ENCODE data around the gene FHIT. TPM values are rescaled to one million over a fixed set of nuclear protein-coding genes. Genes with fewer than 3 reads are reported as not detected.

The FHIT gene
- total and polyA plus RNA-seq, 2 of the 4 experiments (the other 2 are of a cell fraction), result 0.07 TPM; not detected in 1

DNA sequence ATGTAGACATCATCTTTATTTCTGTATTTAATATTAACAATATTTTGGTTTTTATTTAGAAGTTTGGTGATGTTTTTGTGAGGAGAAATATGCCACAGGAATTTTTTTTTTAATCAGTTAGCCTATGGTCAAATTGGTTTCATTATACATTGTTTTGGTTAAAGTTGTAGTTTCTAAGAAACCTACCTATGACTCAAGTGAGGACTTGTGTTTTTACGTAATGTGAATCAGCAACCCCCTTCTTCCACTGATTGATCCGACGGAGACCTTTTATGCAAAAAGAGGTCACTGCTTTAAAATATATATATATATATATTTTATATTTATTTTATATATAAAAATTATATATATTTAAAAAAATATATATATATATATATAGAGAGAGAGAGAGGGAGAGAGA is 698.1 kb downstream of the FHIT start:
- H2AK5ac ChIP-seq (ENCODE audit: low read depth, low read length), result no peak overlapping the region
- no peak overlapping the region for H3K56ac ChIP-seq (ENCODE audit: extremely low read depth, insufficient read depth, low read length)
- no peaks in the 10 kb centered on the region for H3K9me3 ChIP-seq (ENCODE audit: control insufficient read depth, insufficient read depth, low read length)
- no peaks in the 10 kb centered on the region for H3K79me1 ChIP-seq (ENCODE audit: low read depth in 1 of 2, low read length in 2 of 2)
- H2BK15ac ChIP-seq (ENCODE audit: low read depth, low read length), result no peak overlapping the region
- WGBS, 2 experiments (ENCODE audit: extremely low coverage in 2 of 2, insufficient read length in 1 of 2), result no CpG with 5 or more reads among the region's 3 CpGs
- no peak overlapping the region for H4K5ac ChIP-seq (ENCODE audit: low read depth, low read length)
- H4K8ac ChIP-seq (ENCODE audit: low read depth in 2 of 2, low read length in 2 of 2), result no peak overlapping the region
- DNase-seq, result no peak
- TF ChIP-seq POLR2A (IDR thresholded peaks at IDR 0.05; ENCODE audit: low read depth, low read length), result no peak
- no peak for TF ChIP-seq MAZ (IDR thresholded peaks at IDR 0.05; ENCODE audit: borderline replicate concordance, low read depth, low read length)
- TF ChIP-seq, protein P1, sequence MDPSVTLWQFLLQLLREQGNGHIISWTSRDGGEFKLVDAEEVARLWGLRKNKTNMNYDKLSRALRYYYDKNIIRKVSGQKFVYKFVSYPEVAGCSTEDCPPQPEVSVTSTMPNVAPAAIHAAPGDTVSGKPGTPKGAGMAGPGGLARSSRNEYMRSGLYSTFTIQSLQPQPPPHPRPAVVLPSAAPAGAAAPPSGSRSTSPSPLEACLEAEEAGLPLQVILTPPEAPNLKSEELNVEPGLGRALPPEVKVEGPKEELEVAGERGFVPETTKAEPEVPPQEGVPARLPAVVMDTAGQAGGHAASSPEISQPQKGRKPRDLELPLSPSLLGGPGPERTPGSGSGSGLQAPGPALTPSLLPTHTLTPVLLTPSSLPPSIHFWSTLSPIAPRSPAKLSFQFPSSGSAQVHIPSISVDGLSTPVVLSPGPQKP (IDR thresholded peaks at IDR 0.05; ENCODE audit: borderline replicate concordance, low read depth, low read length), result no peak
- no peak for TF ChIP-seq MXI1 (IDR thresholded peaks at IDR 0.05; ENCODE audit: borderline replicate concordance, low read depth, low read length)
- no peak for TF ChIP-seq FOS (IDR thresholded peaks at IDR 0.05; ENCODE audit: low read depth, low read length)
- TF ChIP-seq CHD1 (IDR thresholded peaks at IDR 0.05; ENCODE audit: low read depth, low read length), result no peak
- TF ChIP-seq RCOR1 (IDR thresholded peaks at IDR 0.05; ENCODE audit: insufficient replicate concordance, low read length), result no peak
- no peak for TF ChIP-seq BHLHE40 (IDR thresholded peaks at IDR 0.05; ENCODE audit: low read depth, low read length)
- in situ Hi-C loops (cut with MboI; ENCODE audit: low sequenced_read_pairs), result no loop called here
- H2BK120ac ChIP-seq (ENCODE audit: low read depth, low read length), result no peak overlapping the region
- H3K23ac ChIP-seq (ENCODE audit: low read depth, low read length), result no peak overlapping the region
- H3K9ac ChIP-seq (ENCODE audit: low read depth, low read length), result no peak overlapping the region
- no peaks in the 10 kb centered on the region for H3K9me1 ChIP-seq (ENCODE audit: insufficient read depth, low read length)
- H3K27me3 ChIP-seq (ENCODE audit: control insufficient read depth, insufficient read depth, low read length), result no peaks in the 10 kb centered on the region
- no peak overlapping the region for H2BK20ac ChIP-seq (ENCODE audit: low read depth, low read length)
- no peak overlapping the region for H3K27ac ChIP-seq (ENCODE audit: insufficient read depth, low read length)
- no peak for ATAC-seq (ENCODE audit: low read depth)
- H3K4me1 ChIP-seq (ENCODE audit: control insufficient read depth, insufficient read depth, low read length), result peaks cover 5% of the 10 kb centered on the region; the same call in 1 of the 2 replicates
- no peak overlapping the region for H4K91ac ChIP-seq (ENCODE audit: insufficient read depth, low read depth, low read length)
- dilution Hi-C loops (cut with HindIII; ENCODE audit: low sequenced_read_pairs, unreplicated experiment), result no loop called here
- ChIA-PET CTCF (no interaction called here), POLR2A (ENCODE audit: unreplicated experiment) (no interaction called here)
- intact Hi-C loops (cut with micrococcal nuclease), result no loop called here
- no TSS peak for BruUV-seq (replicated peaks)
- no peak overlapping the region for H2AFZ ChIP-seq (replicated peaks; ENCODE audit: low read length, poor library complexity)
- no peaks in the 10 kb centered on the region for H4K20me1 ChIP-seq (ENCODE audit: insufficient read depth, low read length)
- no peak overlapping the region for H3K18ac ChIP-seq (ENCODE audit: low read depth, low read length)
- H2BK5ac ChIP-seq (ENCODE audit: low read depth, low read length, poor library complexity, severe bottlenecking), result no peak overlapping the region
- no peak overlapping the region for H3K4me2 ChIP-seq (ENCODE audit: low read depth, low read length)
- no peak overlapping the region for H2AK9ac ChIP-seq (replicated peaks; ENCODE audit: low read depth, low read length, poor library complexity)
- H3K14ac ChIP-seq (replicated peaks; ENCODE audit: low read depth, low read length), result no peak overlapping the region
- no peak overlapping the region for H3K4me3 ChIP-seq (ENCODE audit: insufficient read depth, low read depth, low read length)
- H3K4ac ChIP-seq (ENCODE audit: low read depth, low read length), result no peak overlapping the region
- no peaks in the 10 kb centered on the region for H3K36me3 ChIP-seq (ENCODE audit: control insufficient read depth, insufficient read depth, low read length)
